ENCODE measurements around the gene IKZF3.
A peak's percentile ranks its signal among the peaks of the same experiment; 100 is the strongest.
"Not testable (repeated sequence)": the region's sequence is repeated elsewhere in the genome, so short reads cannot be mapped to it uniquely, and the experiment has no call there.

The IKZF3 gene

DNA sequence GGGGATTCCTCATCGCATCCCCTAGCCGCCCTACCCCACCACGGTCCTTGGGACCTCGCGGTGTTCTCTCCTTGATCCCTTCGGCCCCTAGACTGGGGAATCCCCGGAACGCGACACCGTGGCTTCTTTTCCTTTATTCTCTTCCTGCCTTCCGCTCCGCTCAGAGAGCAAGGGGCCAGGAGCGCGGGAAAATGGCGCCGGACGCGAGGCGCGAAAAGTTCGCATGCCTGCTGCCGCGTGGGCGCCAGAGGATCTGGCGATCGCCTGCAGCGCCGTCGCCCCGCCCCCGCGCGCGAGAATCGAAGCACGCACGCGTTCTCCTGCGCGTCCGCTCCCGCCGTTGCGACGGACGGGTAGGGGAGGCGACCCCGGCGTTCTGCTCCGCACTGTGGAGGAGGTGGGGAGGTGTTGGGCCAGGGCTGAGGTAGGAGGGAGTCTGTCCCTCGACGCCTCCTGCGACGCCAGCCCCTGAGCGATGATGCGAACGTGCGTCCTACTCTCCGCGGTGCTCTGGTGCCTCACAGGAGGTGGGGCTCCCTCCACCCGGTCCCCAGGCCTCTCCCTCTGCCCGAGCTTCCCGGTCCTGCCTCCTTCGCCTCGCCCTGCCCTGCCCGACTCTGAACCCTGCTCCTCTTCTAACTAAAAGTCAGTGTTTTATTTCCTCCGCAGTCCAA, 3.9 kb upstream of the IKZF3 start, which contains the start of gene ZPBP2:
ZPBP2 (plus strand) TSS at position 323 of the 674 bp plus-strand sequence; CDS start at position 476, 153 bp downstream.
- Mint-ChIP-seq H3K36me3 (ENCODE audit: low read depth) (peaks cover 5% of the 10 kb centered on the region), H3K4me1 (peaks cover 52% of the 10 kb centered on the region), H3K27me3 (no peaks in the 10 kb centered on the region), H3K4me3 (peak within 1 kb of the TSS; percentile 59), H3K27ac (peak within 1 kb of the TSS; percentile 95), H3K9me3 (no peaks in the 10 kb centered on the region)
- DNase-seq, result peak; percentile 55
- no peak for ATAC-seq

DNA sequence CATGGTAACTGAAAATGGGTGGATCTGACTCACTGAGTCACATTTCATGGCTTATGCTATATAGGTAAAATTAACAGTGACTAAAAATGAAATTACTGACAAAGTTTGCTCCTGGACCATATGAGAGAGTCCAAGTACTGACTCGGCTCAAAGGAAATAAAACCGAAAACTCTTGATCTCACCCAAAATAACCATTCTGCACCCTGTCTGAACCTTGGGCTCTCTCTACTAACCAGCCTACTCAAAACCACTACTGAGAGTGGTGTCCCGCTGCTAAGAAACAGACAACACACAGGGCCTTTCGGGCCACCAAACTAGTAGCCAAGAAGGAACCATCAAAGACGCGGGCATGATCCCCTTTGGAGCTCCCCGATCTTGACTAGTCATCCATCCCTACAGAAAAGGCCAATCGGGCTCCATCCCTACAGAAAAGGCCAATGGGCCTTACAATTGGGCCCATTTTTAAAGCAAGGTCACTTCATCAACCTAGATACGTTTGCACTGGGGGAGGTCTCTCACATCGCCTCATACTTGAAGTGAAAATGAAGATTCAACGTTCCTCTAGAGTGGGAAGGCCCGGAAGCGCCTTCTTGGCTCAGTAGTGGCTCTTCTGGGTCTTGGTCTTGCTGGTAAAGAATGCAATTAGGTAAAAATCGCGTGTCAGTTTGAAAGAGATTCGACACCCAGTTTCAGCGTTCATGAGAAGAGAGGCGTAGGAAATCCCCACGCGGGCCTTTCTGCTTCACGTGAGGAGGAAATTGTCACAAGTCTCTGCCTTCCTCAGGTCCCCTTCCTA, 3.2 kb upstream of the IKZF3 start:
- Mint-ChIP-seq H3K9me3 (no peaks in the 10 kb centered on the region), H3K4me1 (peaks cover 48% of the 10 kb centered on the region), H3K4me3 (peak overlapping the region; percentile 59), H3K27ac (peak overlapping the region; percentile 95), H3K36me3 (ENCODE audit: low read depth) (peaks cover 7% of the 10 kb centered on the region), H3K27me3 (no peaks in the 10 kb centered on the region)
- DNase-seq (peak; percentile 44), ATAC-seq (peak; percentile 85)

DNA sequence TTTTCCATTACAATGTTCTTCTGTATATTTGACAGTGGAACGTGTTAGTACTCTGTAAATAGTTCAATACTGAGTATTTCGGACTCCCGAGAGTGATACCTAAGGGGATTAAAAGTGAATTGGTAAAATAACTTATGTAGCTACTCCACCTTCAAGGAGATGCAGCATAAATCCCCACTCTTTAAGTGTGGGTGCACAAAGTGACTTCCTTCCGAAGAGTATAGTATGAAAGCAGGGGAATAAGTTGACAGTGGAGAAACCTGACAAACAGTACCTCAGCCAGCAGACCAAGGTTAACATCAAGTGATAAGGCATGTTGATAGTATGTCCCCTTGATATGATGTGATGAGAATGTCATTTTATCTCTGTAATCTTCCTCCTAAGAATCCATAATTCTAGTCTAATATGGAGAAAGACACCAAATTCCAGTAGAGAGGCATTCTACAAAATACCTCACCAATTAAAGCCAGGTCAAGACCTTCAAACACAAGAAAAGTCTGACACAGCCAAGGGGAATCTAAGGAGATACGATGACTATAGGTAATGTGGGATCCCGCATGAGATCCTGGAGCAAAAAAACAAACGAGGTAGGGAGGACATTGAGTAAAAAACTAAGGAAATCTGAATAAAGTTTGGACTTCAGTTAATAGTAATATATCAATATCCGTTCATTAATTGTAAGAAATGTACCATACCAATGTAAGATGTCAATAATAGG, 2.1 kb upstream of the IKZF3 start:
- Mint-ChIP-seq H3K4me1 (peaks cover 52% of the 10 kb centered on the region), H3K4me3 (peak overlapping the region; percentile 18), H3K36me3 (ENCODE audit: low read depth) (peaks cover 12% of the 10 kb centered on the region), H3K27me3 (no peaks in the 10 kb centered on the region), H3K9me3 (no peaks in the 10 kb centered on the region), H3K27ac (peak overlapping the region; percentile 96)
- no peak for DNase-seq
- no peak for ATAC-seq

DNA sequence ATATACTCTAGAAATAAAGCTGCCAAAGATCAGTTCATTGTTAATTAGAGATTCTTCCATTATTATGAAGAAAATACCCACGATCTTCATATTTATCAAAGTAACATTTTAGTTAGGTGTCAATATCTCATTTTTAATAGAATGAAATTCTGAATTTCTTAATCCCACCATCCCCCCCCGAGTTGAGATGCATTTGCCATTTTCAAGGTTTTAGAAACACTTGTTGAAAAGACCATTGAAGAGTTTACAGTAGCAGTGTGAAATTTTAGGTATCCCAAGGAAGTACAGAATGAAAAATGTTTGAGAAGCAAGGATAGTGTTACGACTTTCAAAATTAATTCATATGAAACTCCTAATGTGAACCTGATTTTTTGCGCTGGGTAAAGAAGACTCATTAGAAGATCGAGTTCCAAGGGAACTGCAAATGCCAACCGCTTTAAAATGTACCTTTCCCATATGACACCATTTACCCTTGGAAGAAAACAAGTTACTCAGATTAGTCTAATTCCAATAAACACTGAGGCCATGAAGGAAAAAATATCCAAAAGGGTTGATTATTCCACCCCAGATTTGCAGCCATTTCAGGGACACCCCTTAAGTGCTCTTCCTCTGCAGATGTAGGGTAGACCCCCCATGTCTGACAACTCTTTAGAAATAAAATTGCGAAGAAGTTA, 731 bp downstream of the IKZF3 start:
- DNase-seq (no peak), ATAC-seq (no peak)
- Mint-ChIP-seq H3K36me3 (ENCODE audit: low read depth) (peaks cover 27% of the 10 kb centered on the region), H3K27ac (peak overlapping the region; percentile 96), H3K9me3 (no peaks in the 10 kb centered on the region), H3K4me3 (peak overlapping the region; percentile 88), H3K27me3 (no peaks in the 10 kb centered on the region), H3K4me1 (peaks cover 66% of the 10 kb centered on the region)

DNA sequence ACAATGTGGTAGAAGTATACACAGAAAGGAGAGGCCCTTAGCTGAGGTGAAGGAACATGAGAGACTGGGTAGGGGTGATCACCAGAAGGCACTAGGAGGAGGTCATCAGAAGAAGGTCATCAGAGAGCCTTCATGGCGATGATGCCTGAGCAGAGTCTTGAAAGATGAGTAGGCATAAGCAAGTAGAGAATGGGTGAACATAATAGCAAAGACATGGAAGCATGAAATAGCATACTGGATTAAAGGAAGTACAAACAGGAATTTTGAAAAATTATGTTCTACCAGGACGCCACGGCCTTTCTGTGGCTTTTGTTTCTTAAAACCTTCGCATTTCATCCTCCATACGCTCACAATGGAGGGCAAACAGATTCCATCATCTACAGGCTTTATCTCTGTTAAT, 2.9 kb downstream of the IKZF3 start:
- peak; percentile 29 for ATAC-seq
- Mint-ChIP-seq H3K4me1 (peaks cover 61% of the 10 kb centered on the region), H3K4me3 (peak overlapping the region; percentile 88), H3K9me3 (no peaks in the 10 kb centered on the region), H3K36me3 (ENCODE audit: low read depth) (peaks cover 40% of the 10 kb centered on the region), H3K27ac (peak overlapping the region; percentile 87), H3K27me3 (no peaks in the 10 kb centered on the region)
- DNase-seq, result no peak

DNA sequence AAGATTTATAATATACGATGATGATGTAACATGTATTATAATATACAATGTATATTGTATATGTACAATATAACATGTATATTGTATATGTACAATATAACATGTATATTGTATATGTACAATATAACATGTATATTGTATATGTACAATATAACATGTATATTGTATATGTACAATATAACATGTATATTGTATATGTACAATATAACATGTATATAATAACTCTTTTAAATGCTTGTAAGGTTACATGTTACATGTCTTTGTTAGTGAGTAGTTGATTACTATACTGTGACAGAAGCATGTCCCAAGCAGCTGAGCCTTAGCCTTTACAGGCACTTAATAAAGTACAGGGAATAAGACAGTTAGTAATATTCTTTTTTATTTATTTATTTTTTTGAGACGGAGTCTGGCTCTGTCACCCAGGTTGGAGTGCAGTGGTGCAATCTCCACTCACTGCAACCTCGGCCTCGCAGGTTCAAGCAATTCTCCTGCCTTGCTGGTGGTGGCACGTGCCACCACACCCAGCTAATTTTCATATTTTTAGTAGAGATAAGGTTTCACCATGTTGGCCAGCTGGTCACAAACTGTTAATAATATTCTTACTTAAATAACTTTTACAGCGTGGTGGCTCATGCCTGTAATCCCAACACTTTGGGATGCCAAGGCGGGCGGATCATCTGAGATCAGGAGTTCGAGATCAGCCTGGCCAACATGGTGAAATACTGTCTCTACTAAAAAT, 8.0 kb downstream of the IKZF3 start:
- Mint-ChIP-seq H3K4me1 (peaks cover 71% of the 10 kb centered on the region), H3K36me3 (ENCODE audit: low read depth) (peaks cover 48% of the 10 kb centered on the region)
- not testable (repeated sequence) for H3K4me3 Mint-ChIP-seq, H3K27me3 Mint-ChIP-seq, H3K27ac Mint-ChIP-seq, ATAC-seq, DNase-seq, H3K9me3 Mint-ChIP-seq

DNA sequence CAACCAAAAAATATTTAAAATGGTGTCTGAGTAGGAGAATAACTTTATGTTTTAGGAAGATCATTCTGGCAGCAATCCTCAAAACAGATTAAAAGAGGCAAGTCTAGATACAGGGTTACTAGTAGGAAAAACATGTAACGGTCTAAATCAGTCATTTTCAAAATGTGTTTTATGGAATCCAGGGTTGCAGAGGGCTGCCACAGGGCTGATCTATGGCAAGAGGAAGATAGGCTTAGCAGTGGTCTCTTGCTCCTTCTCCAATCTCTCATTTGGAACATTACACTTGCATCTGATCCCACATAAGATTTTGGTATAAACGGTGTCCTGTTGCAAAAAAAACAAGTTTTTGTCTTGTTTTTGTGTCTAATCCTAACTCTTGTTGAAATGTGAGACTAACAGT, 9.2 kb downstream of the IKZF3 start:
- DNase-seq (no peak), ATAC-seq (no peak)
- Mint-ChIP-seq H3K27ac (peak overlapping the region; percentile 57), H3K27me3 (no peaks in the 10 kb centered on the region), H3K9me3 (no peaks in the 10 kb centered on the region), H3K36me3 (ENCODE audit: low read depth) (peaks cover 46% of the 10 kb centered on the region), H3K4me3 (no peak overlapping the region), H3K4me1 (peaks cover 61% of the 10 kb centered on the region)

DNA sequence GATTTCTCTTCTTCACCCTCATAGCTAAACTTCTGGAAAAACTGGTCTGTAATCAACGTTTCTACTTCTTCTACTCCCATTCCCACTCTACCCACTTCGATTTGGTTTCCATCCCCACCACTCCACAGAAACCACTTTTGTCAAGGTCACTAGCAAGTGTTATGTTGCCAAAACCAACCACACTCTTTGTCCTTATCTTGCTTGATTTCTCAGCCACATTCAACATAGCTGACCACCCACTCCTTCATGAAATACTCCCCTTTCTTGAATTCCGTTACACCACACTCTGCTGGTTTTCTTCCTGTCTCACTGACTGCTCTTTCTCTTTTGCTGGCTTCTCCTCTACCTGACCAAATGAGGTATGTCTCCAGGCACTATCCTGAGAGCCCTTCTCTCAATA, 11.9 kb downstream of the IKZF3 start:
- DNase-seq (no peak), ATAC-seq (peak; percentile 82)
- Mint-ChIP-seq H3K27ac (peak overlapping the region; percentile 79), H3K9me3 (no peaks in the 10 kb centered on the region), H3K27me3 (no peaks in the 10 kb centered on the region), H3K36me3 (ENCODE audit: low read depth) (peaks cover 35% of the 10 kb centered on the region), H3K4me1 (peaks cover 64% of the 10 kb centered on the region), H3K4me3 (peak overlapping the region; percentile 45)

DNA sequence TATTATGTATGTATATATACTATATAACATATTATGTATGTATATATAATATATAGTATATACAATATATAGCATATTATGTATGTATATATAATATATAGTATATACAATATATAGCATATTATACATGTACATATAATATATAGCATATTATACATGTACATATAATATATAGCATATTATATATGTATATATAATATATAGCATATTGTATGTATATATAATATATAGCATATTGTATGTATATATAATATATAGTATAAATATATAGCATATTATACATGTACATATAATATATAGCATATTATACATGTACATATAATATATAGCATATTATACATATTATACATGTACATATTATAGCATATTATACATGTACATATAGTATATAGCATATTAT, 13.9 kb downstream of the IKZF3 start:
- H3K36me3 Mint-ChIP-seq (ENCODE audit: low read depth), result peaks cover 36% of the 10 kb centered on the region
- not testable (repeated sequence) for H3K4me3 Mint-ChIP-seq, H3K9me3 Mint-ChIP-seq, DNase-seq, H3K27ac Mint-ChIP-seq, ATAC-seq, H3K27me3 Mint-ChIP-seq
- peaks cover 74% of the 10 kb centered on the region for H3K4me1 Mint-ChIP-seq

DNA sequence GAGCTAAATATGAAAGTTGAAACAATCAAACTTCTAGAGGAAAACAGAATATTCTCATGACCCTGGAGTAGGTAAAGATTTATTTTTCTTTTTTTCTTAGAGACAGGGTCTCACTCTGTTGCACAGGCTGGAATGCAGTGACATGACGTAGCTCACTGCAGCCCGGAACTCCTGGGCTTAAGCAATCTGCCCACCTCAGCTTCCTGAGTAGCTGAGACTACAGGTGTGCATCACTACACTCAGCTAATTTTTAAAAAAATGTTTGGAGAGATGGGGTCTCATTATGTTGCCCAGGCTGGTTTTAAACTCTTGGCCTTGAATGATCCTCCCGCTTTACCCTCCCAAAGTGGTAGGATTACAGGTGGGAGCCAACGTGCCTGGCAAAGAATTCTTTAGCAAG, 15.5 kb downstream of the IKZF3 start:
- Mint-ChIP-seq H3K9me3 (no peaks in the 10 kb centered on the region), H3K27me3 (no peaks in the 10 kb centered on the region), H3K36me3 (ENCODE audit: low read depth) (peaks cover 32% of the 10 kb centered on the region), H3K4me1 (peaks cover 78% of the 10 kb centered on the region), H3K27ac (peak overlapping the region; percentile 20), H3K4me3 (no peak overlapping the region)
- no peak for ATAC-seq
- no peak for DNase-seq

DNA sequence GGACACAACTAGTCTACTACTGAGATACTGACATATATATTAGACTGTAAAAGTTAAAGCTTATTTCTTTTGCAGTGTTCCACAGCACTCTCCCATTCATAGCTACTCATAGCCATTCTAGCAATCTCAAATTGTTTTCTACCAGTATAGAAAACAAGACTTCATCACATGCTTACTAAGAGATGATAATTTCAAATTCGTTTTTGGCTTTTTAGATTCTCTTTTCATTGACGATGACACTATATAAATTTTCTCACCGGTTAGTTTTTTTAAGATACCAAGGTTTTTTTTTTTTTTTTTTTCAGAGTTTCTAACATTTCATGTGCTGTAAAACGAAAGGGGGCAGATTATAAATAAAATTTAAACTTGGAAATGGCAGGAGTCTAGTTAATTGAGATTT, 17.9 kb downstream of the IKZF3 start:
- Mint-ChIP-seq H3K4me3 (no peak overlapping the region), H3K4me1 (peaks cover 80% of the 10 kb centered on the region), H3K27me3 (no peaks in the 10 kb centered on the region), H3K36me3 (ENCODE audit: low read depth) (peaks cover 37% of the 10 kb centered on the region), H3K9me3 (no peaks in the 10 kb centered on the region), H3K27ac (peak overlapping the region; percentile 41)
- DNase-seq (no peak), ATAC-seq (no peak)

DNA sequence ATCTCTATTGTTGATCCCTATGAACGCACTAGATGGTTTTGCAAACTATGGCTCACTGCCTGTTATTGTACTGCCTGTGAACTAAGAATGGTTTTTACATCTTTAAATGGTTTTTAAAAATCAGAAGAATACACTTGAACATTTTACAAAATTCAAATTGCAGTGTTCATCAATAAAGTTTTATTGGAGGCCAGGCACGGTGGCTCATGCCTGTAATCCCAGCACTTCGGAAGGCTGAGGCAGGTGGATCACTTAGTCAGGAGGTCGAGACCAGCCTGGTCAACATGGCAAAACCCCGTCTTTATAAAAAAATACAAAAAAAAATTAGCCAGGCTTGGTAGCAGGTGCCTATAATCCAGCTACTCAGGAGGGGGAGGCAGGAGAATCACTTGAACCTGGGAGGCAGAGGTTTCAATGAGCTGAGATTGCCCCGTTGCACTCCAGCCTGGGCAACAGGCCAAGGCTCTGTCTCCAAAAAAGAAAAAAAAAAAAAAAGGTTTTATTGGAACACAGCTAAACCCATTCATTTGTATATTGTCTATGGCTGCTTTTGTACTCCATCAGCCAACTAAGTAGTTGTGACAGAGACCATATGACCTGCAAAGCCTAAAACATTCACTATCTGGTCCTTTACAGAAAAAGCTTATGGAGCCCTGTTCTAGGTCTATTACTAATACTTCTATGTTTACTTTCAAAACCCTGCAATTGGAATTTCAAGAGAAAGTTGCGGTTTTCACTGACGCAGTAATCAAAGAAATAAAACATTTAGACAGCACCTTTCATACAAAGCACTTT, 18.9 kb downstream of the IKZF3 start:
- Mint-ChIP-seq H3K36me3 (ENCODE audit: low read depth) (peaks cover 44% of the 10 kb centered on the region), H3K4me1 (peaks cover 88% of the 10 kb centered on the region), H3K27me3 (no peaks in the 10 kb centered on the region), H3K9me3 (peaks cover under 1% of the 10 kb centered on the region), H3K27ac (peak overlapping the region; percentile 95), H3K4me3 (peak overlapping the region; percentile 71)
- DNase-seq, result no peak
- ATAC-seq, result no peak

DNA sequence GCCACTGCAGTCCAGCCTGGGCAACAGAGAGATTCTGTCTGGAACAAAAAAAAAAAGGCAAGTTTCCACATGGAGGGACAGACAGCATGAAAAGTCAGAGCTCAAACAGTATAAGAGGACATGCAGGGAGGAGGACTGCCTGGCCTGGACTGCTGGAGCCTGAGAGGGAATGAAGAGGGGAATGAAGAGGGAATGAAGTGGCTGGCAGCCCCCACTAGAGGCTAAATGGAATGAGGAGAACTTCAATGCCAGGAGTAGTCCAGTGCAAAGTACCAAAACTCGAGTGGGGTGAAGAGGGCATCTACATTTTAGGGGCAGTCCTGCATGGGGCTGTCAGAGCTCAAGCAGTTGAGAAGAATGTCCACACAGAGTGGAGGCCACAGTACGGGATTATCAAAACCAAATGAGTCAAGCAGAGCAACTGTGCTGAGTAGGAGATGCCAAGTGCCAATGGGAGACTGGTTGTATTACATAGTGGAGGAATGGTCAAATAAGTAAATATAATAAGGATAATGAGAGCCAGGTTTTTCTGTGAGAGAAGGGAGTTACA, 22.9 kb downstream of the IKZF3 start:
- peaks cover 64% of the 10 kb centered on the region for H3K36me3 Mint-ChIP-seq (ENCODE audit: low read depth)
- H3K4me1 Mint-ChIP-seq, result peaks cover 69% of the 10 kb centered on the region
- DNase-seq (no peak), ATAC-seq (no peak)
- peak overlapping the region; percentile 63 for H3K27ac Mint-ChIP-seq
- no peaks in the 10 kb centered on the region for H3K27me3 Mint-ChIP-seq
- H3K4me3 Mint-ChIP-seq, result no peak overlapping the region
- peaks cover 19% of the 10 kb centered on the region for H3K9me3 Mint-ChIP-seq
